Panc1 (cell line): Measurements from ENCODE around the gene CSRP3. TPM values are rescaled to one million over a fixed set of nuclear protein-coding genes. Genes with fewer than 3 reads are reported as not detected.
A peak's percentile ranks its signal among the peaks of the same experiment; 100 is the strongest.

ENCODE experiments used
- ATAC-seq: fragments of 200-7000 bp; cut with Tn5 transposase; 2 replicates; pipeline ENCODE4 v1.9.1; 2020; ENCODE audit warnings: mild to moderate bottlenecking, moderate library complexity
- BruUV-seq: library from RNA; stranded (reverse); fragments of 400-500 nt; replicated peaks from 2 replicates; lab custom pipeline; 2021; lab: Mats Ljungman, UMichigan
- CTCF ChIA-PET: fragments of 300-600 bp; sonication (Branson Sonifier 250); formaldehyde crosslinking; loops from one replicate; lab custom pipeline; 2022; ENCODE audit warnings: antibody characterized with exemption; lab: Charles Lee
- POLR2A ChIA-PET: fragments of 300-600 bp; sonication (Branson Sonifier 250); formaldehyde crosslinking; loops from one replicate; lab custom pipeline; 2022; ENCODE audit warnings: antibody characterized with exemption; lab: Charles Lee
- DNase-seq: peaks from one replicate; pipeline ENCODE4 v3.0.0-alpha.2; 2010; ENCODE audit warnings: low read depth, low spot score
- H3K27ac ChIP-seq: 2 replicates; pipeline ENCODE4 v1.5.1; 2011; ENCODE audit warnings: mild to moderate bottlenecking, low read length, inconsistent platforms
- H3K27me3 ChIP-seq: fragments of 200-500 bp; sonication (Bioruptor generic); 2 replicates; pipeline ENCODE4 v1.6.0; 2014; ENCODE audit warnings: low read length, inconsistent platforms; ENCODE audit not compliant: control insufficient read depth, insufficient read depth
- H3K36me3 ChIP-seq: fragments of 200-500 bp; sonication (Bioruptor generic); 2 replicates; pipeline ENCODE4 v1.5.1; 2014; ENCODE audit warnings: inconsistent platforms, mild to moderate bottlenecking, low read length, moderate library complexity; ENCODE audit not compliant: control insufficient read depth, insufficient read depth
- H3K4me1 ChIP-seq: 2 replicates; pipeline ENCODE4 v1.5.1; 2011; ENCODE audit warnings: inconsistent platforms, mild to moderate bottlenecking, low read length, moderate library complexity; ENCODE audit not compliant: control insufficient read depth, insufficient read depth
- H3K4me3 ChIP-seq, 2 experiments: 2 replicates each; pipeline ENCODE4 v1.5.1; 2011 to 2012; ENCODE audit warnings: low read depth in 2 of 2, low read length in 2 of 2, mild to moderate bottlenecking in 2 of 2, inconsistent platforms in 1 of 2, moderate library complexity in 1 of 2
- H3K9me3 ChIP-seq: fragments of 200-500 bp; sonication (Bioruptor generic); 2 replicates; pipeline ENCODE4 v1.5.1; 2014; ENCODE audit warnings: low read depth, mild to moderate bottlenecking, inconsistent platforms, low read length, moderate library complexity; ENCODE audit not compliant: control insufficient read depth, insufficient read depth
- POLR2AphosphoS5 ChIP-seq: IDR thresholded peaks from 2 replicates; pipeline ENCODE4 v1.6.1; 2012; ENCODE audit warnings: mild to moderate bottlenecking, low read depth, low read length, moderate library complexity
- SIN3A ChIP-seq: IDR thresholded peaks from 2 replicates; pipeline ENCODE4 v1.6.1; 2012; ENCODE audit warnings: low read depth, mild to moderate bottlenecking, low read length, moderate library complexity, borderline replicate concordance; ENCODE audit not compliant: insufficient read depth
- TCF7L2 ChIP-seq: IDR thresholded peaks from 2 replicates; pipeline ENCODE4 v1.6.1; 2011; ENCODE audit warnings: mild to moderate bottlenecking, low read depth, low read length, inconsistent platforms
- in situ Hi-C: cut with HindIII; loops from 2 replicates; pipeline ENCODE4 v1.10.0; 2016; ENCODE audit warnings: low sequenced_read_pairs, low pct_unique_long_range_greater_than_20kb
- intact Hi-C: fragments of 100-400 bp; cut with micrococcal nuclease; formaldehyde crosslinking; loops from one replicate; pipeline ENCODE4 v1.10.0; 2022; ENCODE audit not compliant: unreplicated experiment
- total RNA-seq: library from RNA; stranded (reverse); gene quantifications from one replicate; pipeline ENCODE4 v1.2.1, GENCODE V29; 2021; ENCODE audit not compliant: unreplicated experiment
- TF ChIP-seq, protein P1 (sequence below), 2 experiments: IDR thresholded peaks; 2 replicates each; pipeline ENCODE4 v1.6.1; 2011 to 2012; ENCODE audit warnings: low read depth in 2 of 2, control low read depth in 1 of 2, low read length in 1 of 2, mild to moderate bottlenecking in 1 of 2, moderate library complexity in 1 of 2; ENCODE audit not compliant: insufficient read depth in 1 of 2
- TF ChIP-seq, protein P2 (sequence below): fragments of 450-650 bp; IDR thresholded peaks from 2 replicates; pipeline ENCODE4 v1.5.1; 2017; ENCODE audit warnings: mild to moderate bottlenecking

CSRP3 gene
- total RNA-seq, 1 experiment from 2014 or later = not detected

DNA sequence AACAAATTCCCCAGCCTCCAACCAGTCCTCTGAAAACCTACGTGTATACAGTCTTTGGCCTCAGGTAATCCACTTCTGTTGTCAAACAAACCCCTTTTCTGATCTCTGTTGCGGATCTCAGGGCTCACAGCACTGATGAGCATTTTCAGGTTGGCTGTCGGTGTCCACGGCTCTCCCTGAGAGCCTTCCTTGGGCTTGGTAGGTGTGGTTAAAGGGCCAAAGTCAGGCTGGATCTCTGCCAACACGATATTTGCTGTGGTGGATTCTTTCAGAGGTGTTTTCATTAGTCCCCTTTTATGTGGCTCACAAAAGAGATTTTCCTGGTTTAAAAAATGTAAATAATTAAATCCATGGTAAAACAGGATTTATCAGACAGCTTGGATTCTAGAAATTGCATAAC, 36.0 kb upstream of the CSRP3 start:
- ATAC-seq (no peak), DNase-seq (no peak)
- no peaks in the 10 kb centered on the region for H3K27me3 ChIP-seq
- POLR2A ChIA-PET = no interaction called here
- no peaks in the 10 kb centered on the region for H3K9me3 ChIP-seq
- H3K27ac ChIP-seq = no peak overlapping the region
- peaks cover 11% of the 10 kb centered on the region for H3K36me3 ChIP-seq
- in situ Hi-C loops = no loop called here
- CTCF ChIA-PET = no interaction called here
- H3K4me3 ChIP-seq = no peak overlapping the region
- TF ChIP-seq SIN3A = no peak
- TF ChIP-seq, protein P1, sequence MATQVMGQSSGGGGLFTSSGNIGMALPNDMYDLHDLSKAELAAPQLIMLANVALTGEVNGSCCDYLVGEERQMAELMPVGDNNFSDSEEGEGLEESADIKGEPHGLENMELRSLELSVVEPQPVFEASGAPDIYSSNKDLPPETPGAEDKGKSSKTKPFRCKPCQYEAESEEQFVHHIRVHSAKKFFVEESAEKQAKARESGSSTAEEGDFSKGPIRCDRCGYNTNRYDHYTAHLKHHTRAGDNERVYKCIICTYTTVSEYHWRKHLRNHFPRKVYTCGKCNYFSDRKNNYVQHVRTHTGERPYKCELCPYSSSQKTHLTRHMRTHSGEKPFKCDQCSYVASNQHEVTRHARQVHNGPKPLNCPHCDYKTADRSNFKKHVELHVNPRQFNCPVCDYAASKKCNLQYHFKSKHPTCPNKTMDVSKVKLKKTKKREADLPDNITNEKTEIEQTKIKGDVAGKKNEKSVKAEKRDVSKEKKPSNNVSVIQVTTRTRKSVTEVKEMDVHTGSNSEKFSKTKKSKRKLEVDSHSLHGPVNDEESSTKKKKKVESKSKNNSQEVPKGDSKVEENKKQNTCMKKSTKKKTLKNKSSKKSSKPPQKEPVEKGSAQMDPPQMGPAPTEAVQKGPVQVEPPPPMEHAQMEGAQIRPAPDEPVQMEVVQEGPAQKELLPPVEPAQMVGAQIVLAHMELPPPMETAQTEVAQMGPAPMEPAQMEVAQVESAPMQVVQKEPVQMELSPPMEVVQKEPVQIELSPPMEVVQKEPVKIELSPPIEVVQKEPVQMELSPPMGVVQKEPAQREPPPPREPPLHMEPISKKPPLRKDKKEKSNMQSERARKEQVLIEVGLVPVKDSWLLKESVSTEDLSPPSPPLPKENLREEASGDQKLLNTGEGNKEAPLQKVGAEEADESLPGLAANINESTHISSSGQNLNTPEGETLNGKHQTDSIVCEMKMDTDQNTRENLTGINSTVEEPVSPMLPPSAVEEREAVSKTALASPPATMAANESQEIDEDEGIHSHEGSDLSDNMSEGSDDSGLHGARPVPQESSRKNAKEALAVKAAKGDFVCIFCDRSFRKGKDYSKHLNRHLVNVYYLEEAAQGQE (IDR thresholded peaks at IDR 0.05; ENCODE audit: insufficient read depth in 1 of 2, low read depth in 2 of 2, low read length in 1 of 2) = no peak
- no peak for TF ChIP-seq TCF7L2
- TF ChIP-seq, protein P2, sequence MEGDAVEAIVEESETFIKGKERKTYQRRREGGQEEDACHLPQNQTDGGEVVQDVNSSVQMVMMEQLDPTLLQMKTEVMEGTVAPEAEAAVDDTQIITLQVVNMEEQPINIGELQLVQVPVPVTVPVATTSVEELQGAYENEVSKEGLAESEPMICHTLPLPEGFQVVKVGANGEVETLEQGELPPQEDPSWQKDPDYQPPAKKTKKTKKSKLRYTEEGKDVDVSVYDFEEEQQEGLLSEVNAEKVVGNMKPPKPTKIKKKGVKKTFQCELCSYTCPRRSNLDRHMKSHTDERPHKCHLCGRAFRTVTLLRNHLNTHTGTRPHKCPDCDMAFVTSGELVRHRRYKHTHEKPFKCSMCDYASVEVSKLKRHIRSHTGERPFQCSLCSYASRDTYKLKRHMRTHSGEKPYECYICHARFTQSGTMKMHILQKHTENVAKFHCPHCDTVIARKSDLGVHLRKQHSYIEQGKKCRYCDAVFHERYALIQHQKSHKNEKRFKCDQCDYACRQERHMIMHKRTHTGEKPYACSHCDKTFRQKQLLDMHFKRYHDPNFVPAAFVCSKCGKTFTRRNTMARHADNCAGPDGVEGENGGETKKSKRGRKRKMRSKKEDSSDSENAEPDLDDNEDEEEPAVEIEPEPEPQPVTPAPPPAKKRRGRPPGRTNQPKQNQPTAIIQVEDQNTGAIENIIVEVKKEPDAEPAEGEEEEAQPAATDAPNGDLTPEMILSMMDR = no peak
- no peak for TF ChIP-seq POLR2AphosphoS5
- peaks cover 17% of the 10 kb centered on the region for H3K4me1 ChIP-seq
- no TSS peak for BruUV-seq
- intact Hi-C loops = no loop called here

DNA sequence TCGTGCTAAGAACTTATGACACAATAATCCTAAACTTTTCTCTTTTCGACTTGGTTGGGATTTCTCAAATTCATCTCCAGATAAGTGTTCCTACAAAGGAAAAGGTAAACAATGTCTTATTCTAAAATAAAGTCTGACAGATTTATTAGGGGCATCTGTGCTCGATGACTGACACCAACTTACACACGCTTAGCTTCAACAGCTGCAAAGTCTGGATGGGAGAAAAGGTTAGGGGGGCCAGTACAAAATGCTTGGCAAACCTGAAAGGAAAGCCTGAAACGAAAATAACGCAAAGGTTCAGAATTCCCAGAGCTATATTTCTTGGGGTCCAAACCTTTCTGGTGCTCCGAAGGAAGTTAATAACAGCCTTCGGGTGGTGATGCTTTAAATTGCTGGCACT, 35.6 kb upstream of the CSRP3 start:
- Histone ChIP-seq H3K36me3 (peaks cover 14% of the 10 kb centered on the region), H3K4me1 (peaks cover 16% of the 10 kb centered on the region), H3K9me3 (no peaks in the 10 kb centered on the region), H3K27me3 (no peaks in the 10 kb centered on the region), H3K4me3 (no peak overlapping the region), H3K27ac (peak overlapping the region; percentile 12; the same call in 1 of the 2 replicates)
- intact Hi-C loops = no loop called here
- no peak for DNase-seq
- ChIA-PET POLR2A (no interaction called here), CTCF (no interaction called here)
- in situ Hi-C loops = no loop called here
- TF ChIP-seq TCF7L2 (no peak), POLR2AphosphoS5 (no peak)
- BruUV-seq = no TSS peak
- no peak for ATAC-seq

DNA sequence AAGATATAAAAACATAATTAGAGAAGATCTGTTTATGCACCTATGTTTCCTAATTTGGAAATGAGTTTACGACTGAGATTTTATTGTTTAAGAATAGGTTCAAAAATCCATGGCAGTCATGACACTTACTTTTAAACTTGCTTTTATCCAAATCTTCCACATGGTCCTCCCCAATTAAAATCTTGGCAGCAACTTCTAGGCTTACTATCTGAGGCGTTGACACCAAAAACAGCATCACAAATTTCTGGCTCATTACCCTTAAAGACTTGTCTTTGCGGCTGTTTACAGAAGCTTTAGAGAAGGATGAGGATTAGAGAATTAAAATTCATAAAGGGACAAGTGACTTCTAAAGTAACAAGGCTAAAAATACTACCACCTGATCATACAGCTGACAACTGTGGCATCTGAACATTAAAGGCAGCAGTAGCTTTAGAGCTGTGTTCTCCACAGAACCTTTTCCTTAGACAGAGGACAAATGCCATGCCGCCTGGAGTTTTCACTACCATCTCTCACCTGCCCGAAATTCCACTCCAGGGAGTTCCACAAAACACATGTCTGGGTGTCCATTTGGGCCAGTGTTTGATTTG, 32.5 kb upstream of the CSRP3 start:
- in situ Hi-C loops (no loop called here), intact Hi-C loops (no loop called here)
- peaks cover 11% of the 10 kb centered on the region for H3K4me1 ChIP-seq
- no peak overlapping the region for H3K27ac ChIP-seq
- ATAC-seq (no peak), DNase-seq (no peak)
- no peak overlapping the region for H3K4me3 ChIP-seq
- H3K27me3 ChIP-seq = no peaks in the 10 kb centered on the region
- ChIA-PET POLR2A (no interaction called here), CTCF (no interaction called here)
- no TSS peak for BruUV-seq
- no peaks in the 10 kb centered on the region for H3K9me3 ChIP-seq
- H3K36me3 ChIP-seq = peaks cover 15% of the 10 kb centered on the region
- TF ChIP-seq, protein P2 = no peak
- TF ChIP-seq SIN3A (no peak), TCF7L2 (no peak), POLR2AphosphoS5 (no peak)
- TF ChIP-seq, protein P1 (IDR thresholded peaks at IDR 0.05; ENCODE audit: insufficient read depth in 1 of 2, low read depth in 2 of 2, low read length in 1 of 2) = no peak
